A549 treated with CORT108297 at 1 μM for 4 hours (cell line): ENCODE data around the gene SERPINB2. TPM values are rescaled to one million over a fixed set of nuclear protein-coding genes. Genes with fewer than 3 reads are reported as not detected.

Source experiments
- total RNA-seq: library from RNA; stranded (reverse); fragments of 200-300 nt; extraction: Qiagen RNA extraction; gene quantifications from 5 replicates; pipeline ENCODE4 v1.2.3, GENCODE V29; 2022

The SERPINB2 gene
- 0.03 to 0.09 TPM (median 0.05 TPM) in 3 of 5 replicates, not detected in the others for total RNA-seq

GRCh38 chr18:63887424-63887823 lies at the start of gene SERPINB2:
SERPINB2 (plus strand) TSS chr18:63887705; CDS start chr18:63891445, 3,740 bp downstream.

GRCh38 chr18:63907664-63908063 lies 20.2 kb downstream of the SERPINB2 start, which contains the start of gene SERPINB10:
SERPINB10 (plus strand) TSS chr18:63907958; CDS start chr18:63915511, 7,553 bp downstream.

GRCh38 chr18:63949068-63949737 lies 61.7 kb downstream of the SERPINB2 start, which contains the start of gene HMSD:
HMSD (plus strand) TSS chr18:63949301; CDS start chr18:63953456, 4,155 bp downstream.

Other genes with a start within 250 kb of the SERPINB2 start
- gene SERPINB4, start 243.4 kb upstream of the SERPINB2 start, total RNA-seq = 0.14 to 0.25 TPM (median 0.19 TPM) in 5 replicates
- 0.06 to 0.17 TPM (median 0.08 TPM) in 5 replicates for gene SERPINB3, start 225.8 kb upstream of the SERPINB2 start, total RNA-seq
- 0.07 to 0.13 TPM (median 0.10 TPM) in 3 of 5 replicates, not detected in the others for gene SERPINB11, start 184.7 kb upstream of the SERPINB2 start, total RNA-seq
- gene SERPINB7, start 112.3 kb upstream of the SERPINB2 start, total RNA-seq = 1.5 to 2.7 TPM (median 2.3 TPM) in 5 replicates
- gene SERPINB10, start 20.3 kb downstream of the SERPINB2 start, total RNA-seq = not detected in 5 replicates
- 0.15 to 0.16 TPM (median 0.15 TPM) in 3 of 5 replicates, not detected in the others for gene HMSD, start 61.6 kb downstream of the SERPINB2 start, total RNA-seq
- gene SERPINB8, start 82.4 kb downstream of the SERPINB2 start, total RNA-seq = 8.6 to 12.5 TPM (median 10.1 TPM) in 5 replicates